Adrenal gland (tissue), 5 donors: ENCODE data around the gene OPCML.

Source experiments
- POLR2A ChIP-seq, 2 donors: fragments of 450-650 bp; IDR thresholded peaks; one replicate each; pipeline ENCODE4 v1.6.1; 2017; ENCODE audit warnings: antibody characterized with exemption in 2 of 2, mild to moderate bottlenecking in 2 of 2, moderate library complexity in 1 of 2
- TF ChIP-seq, protein P1 (sequence below), 6 experiments: fragments of 450-650 bp in 4 of 6; fragments of 200-600 bp in 2 of 6; sonication (generic) in 1 of 6; IDR thresholded peaks; 1 replicate in 5 of 6; 2 replicates in 1 of 6; pipeline versions ENCODE4 v1.5.1 to v1.8.0; 2016 to 2021; ENCODE audit warnings: antibody characterized with exemption in 6 of 6, mild to moderate bottlenecking in 2 of 6, moderate library complexity in 1 of 6
- donor health status: DM: no; HTN: no; CAD: no.

DNA sequence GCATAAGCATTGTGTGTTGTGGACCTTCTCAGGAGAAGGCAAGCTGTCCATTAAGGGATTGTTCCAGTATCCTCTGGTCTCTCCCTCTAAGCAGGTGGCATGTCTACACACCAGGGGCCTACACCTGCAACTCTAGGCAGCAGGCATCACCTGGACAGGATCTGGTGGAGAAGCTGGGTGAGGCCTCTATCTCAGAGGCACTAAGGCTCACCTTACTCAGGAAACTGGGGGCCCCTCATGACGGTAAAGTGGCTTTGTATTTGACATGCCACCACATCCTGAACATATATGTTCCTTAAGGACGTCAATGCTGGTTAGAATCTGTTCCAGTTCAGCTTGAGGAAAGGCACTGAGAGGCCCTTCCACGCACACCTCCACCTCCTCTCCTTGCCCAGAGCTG, 891.3 kb downstream of the OPCML start:
- TF ChIP-seq, protein P1, sequence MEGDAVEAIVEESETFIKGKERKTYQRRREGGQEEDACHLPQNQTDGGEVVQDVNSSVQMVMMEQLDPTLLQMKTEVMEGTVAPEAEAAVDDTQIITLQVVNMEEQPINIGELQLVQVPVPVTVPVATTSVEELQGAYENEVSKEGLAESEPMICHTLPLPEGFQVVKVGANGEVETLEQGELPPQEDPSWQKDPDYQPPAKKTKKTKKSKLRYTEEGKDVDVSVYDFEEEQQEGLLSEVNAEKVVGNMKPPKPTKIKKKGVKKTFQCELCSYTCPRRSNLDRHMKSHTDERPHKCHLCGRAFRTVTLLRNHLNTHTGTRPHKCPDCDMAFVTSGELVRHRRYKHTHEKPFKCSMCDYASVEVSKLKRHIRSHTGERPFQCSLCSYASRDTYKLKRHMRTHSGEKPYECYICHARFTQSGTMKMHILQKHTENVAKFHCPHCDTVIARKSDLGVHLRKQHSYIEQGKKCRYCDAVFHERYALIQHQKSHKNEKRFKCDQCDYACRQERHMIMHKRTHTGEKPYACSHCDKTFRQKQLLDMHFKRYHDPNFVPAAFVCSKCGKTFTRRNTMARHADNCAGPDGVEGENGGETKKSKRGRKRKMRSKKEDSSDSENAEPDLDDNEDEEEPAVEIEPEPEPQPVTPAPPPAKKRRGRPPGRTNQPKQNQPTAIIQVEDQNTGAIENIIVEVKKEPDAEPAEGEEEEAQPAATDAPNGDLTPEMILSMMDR (IDR thresholded peaks at IDR 0.05): no peak
- no peak for TF ChIP-seq POLR2A (IDR thresholded peaks at IDR 0.05)
